ENCODE results near the gene ZNF784.

The ZNF784 gene

GRCh38 chr19:55580628-55581144 is 43.7 kb downstream of the ZNF784 start, which contains the start of gene ZNF579 (continued):
- TF ChIP-seq REPIN1 (tag by site-specific recombination; IDR thresholded peaks at IDR 0.05; ENCODE audit: low read depth) (peak; percentile 40; the same call in 1 of the 2 replicates), MYNN (tag by site-specific recombination; IDR thresholded peaks at IDR 0.05; ENCODE audit: borderline replicate concordance) (no peak), ZNF24 (tag by site-specific recombination; IDR thresholded peaks at IDR 0.05) (peak; percentile 76; the same call in 1 of the 2 replicates), ZBTB8A (tag by site-specific recombination; IDR thresholded peaks at IDR 0.05) (0 out of 2 replicates have a peak, but pooled peaks have one; percentile 17), ZFP37 (tag by site-specific recombination; IDR thresholded peaks at IDR 0.05) (peak; percentile 70), KLF1 (tag by site-specific recombination; IDR thresholded peaks at IDR 0.05) (peak; percentile 44; the same call in 1 of the 2 replicates), ZNF335 (tag by site-specific recombination; conservative IDR thresholded peaks at IDR 0.05) (peak; percentile 78; the same call in 1 of the 2 replicates), ZNF398 (tag by site-specific recombination; IDR thresholded peaks at IDR 0.05) (peak; percentile 80), ZNF571 (tag by site-specific recombination; IDR thresholded peaks at IDR 0.05) (no peak), ZFP41 (tag by site-specific recombination; IDR thresholded peaks at IDR 0.05; ENCODE audit: borderline replicate concordance) (0 out of 2 replicates have a peak, but pooled peaks have one; percentile 41), SP7 (tag by site-specific recombination; IDR thresholded peaks at IDR 0.05) (peak; percentile 53), RBAK (tag by site-specific recombination; IDR thresholded peaks at IDR 0.05) (no peak), SCRT1 (tag by site-specific recombination; IDR thresholded peaks at IDR 0.05; ENCODE audit: borderline replicate concordance) (no peak), ZNF2 (tag by site-specific recombination; IDR thresholded peaks at IDR 0.05) (0 out of 2 replicates have a peak, but pooled peaks have one; percentile 32), IKZF3 (tag by site-specific recombination; IDR thresholded peaks at IDR 0.05) (peak; percentile 94), ZNF529 (tag by site-specific recombination; IDR thresholded peaks at IDR 0.05; ENCODE audit: insufficient replicate concordance) (no peak), ZNF639 (tag by site-specific recombination; IDR thresholded peaks at IDR 0.05) (no peak), WT1 (tag by site-specific recombination; IDR thresholded peaks at IDR 0.05) (peak; percentile 37; the same call in 1 of the 2 replicates), ZNF560 (tag by site-specific recombination; IDR thresholded peaks at IDR 0.05; ENCODE audit: borderline replicate concordance) (no peak), ZNF670 (tag by site-specific recombination; IDR thresholded peaks at IDR 0.05; ENCODE audit: low read depth) (no peak), ZNF843 (tag by site-specific recombination; IDR thresholded peaks at IDR 0.05) (peak; percentile 34; the same call in 1 of the 2 replicates), ZNF248 (tag by site-specific recombination; IDR thresholded peaks at IDR 0.05) (no peak), ZXDB (tag by site-specific recombination; IDR thresholded peaks at IDR 0.05) (peak; percentile 60), ZNF76 (tag by site-specific recombination; IDR thresholded peaks at IDR 0.05; ENCODE audit: borderline replicate concordance, low read depth) (peak; percentile 31; the same call in 1 of the 2 replicates)
- TF ChIP-seq, protein P1, sequence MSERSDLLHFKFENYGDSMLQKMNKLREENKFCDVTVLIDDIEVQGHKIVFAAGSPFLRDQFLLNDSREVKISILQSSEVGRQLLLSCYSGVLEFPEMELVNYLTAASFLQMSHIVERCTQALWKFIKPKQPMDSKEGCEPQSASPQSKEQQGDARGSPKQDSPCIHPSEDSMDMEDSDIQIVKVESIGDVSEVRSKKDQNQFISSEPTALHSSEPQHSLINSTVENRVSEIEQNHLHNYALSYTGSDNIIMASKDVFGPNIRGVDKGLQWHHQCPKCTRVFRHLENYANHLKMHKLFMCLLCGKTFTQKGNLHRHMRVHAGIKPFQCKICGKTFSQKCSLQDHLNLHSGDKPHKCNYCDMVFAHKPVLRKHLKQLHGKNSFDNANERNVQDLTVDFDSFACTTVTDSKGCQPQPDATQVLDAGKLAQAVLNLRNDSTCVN (tag by site-specific recombination; optimal IDR thresholded peaks at IDR 0.05): peak; percentile 19
- TF ChIP-seq, protein P2, sequence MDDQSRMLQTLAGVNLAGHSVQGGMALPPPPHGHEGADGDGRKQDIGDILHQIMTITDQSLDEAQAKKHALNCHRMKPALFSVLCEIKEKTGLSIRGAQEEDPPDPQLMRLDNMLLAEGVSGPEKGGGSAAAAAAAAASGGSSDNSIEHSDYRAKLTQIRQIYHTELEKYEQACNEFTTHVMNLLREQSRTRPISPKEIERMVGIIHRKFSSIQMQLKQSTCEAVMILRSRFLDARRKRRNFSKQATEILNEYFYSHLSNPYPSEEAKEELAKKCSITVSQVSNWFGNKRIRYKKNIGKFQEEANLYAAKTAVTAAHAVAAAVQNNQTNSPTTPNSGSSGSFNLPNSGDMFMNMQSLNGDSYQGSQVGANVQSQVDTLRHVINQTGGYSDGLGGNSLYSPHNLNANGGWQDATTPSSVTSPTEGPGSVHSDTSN (CRISPR knock-in tag; IDR thresholded peaks at IDR 0.05): peak; percentile 70; the same call in 1 of the 2 replicates
- TF ChIP-seq, protein P3, sequence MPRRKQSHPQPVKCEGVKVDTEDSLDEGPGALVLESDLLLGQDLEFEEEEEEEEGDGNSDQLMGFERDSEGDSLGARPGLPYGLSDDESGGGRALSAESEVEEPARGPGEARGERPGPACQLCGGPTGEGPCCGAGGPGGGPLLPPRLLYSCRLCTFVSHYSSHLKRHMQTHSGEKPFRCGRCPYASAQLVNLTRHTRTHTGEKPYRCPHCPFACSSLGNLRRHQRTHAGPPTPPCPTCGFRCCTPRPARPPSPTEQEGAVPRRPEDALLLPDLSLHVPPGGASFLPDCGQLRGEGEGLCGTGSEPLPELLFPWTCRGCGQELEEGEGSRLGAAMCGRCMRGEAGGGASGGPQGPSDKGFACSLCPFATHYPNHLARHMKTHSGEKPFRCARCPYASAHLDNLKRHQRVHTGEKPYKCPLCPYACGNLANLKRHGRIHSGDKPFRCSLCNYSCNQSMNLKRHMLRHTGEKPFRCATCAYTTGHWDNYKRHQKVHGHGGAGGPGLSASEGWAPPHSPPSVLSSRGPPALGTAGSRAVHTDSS (tag by site-specific recombination; IDR thresholded peaks at IDR 0.05): 0 out of 2 replicates have a peak, but pooled peaks have one; percentile 25
- TF ChIP-seq, protein P4, sequence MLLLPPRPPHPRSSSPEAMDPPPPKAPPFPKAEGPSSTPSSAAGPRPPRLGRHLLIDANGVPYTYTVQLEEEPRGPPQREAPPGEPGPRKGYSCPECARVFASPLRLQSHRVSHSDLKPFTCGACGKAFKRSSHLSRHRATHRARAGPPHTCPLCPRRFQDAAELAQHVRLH (tag by site-specific recombination; IDR thresholded peaks at IDR 0.05): peak; percentile 67; the same call in 1 of the 2 replicates
- TF ChIP-seq, protein P5, sequence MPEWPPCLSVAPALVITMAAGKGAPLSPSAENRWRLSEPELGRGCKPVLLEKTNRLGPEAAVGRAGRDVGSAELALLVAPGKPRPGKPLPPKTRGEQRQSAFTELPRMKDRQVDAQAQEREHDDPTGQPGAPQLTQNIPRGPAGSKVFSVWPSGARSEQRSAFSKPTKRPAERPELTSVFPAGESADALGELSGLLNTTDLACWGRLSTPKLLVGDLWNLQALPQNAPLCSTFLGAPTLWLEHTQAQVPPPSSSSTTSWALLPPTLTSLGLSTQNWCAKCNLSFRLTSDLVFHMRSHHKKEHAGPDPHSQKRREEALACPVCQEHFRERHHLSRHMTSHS (tag by site-specific recombination; IDR thresholded peaks at IDR 0.05): no peak
- TF ChIP-seq, protein P6, sequence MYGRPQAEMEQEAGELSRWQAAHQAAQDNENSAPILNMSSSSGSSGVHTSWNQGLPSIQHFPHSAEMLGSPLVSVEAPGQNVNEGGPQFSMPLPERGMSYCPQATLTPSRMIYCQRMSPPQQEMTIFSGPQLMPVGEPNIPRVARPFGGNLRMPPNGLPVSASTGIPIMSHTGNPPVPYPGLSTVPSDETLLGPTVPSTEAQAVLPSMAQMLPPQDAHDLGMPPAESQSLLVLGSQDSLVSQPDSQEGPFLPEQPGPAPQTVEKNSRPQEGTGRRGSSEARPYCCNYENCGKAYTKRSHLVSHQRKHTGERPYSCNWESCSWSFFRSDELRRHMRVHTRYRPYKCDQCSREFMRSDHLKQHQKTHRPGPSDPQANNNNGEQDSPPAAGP (tag by site-specific recombination; IDR thresholded peaks at IDR 0.05): 0 out of 2 replicates have a peak, but pooled peaks have one; percentile 39
